H1 (cell line): Measurements from ENCODE around the gene ACACB. TPM values are rescaled to one million over a fixed set of nuclear protein-coding genes. Genes with fewer than 3 reads are reported as not detected.

Experiments
- ASH2L ChIP-seq: fragments of 200-600, 300-600 bp; sonication (generic); IDR thresholded peaks from one replicate; pipeline ENCODE4 v1.7.1; 2017; ENCODE audit warnings: low read length
- CHD7 ChIP-seq: fragments of 300-600 bp; sonication (generic); IDR thresholded peaks from 2 replicates; pipeline ENCODE4 v1.7.1; 2012; ENCODE audit warnings: low read length, moderate library complexity, mild to moderate bottlenecking, inconsistent platforms; ENCODE audit not compliant: insufficient replicate concordance
- CREB1 ChIP-seq: IDR thresholded peaks from 2 replicates; pipeline ENCODE4 v1.6.1; 2012; ENCODE audit warnings: inconsistent platforms
- CTCF ChIP-seq, 3 experiments: IDR thresholded peaks; 1 replicate in 2 of 3; 2 replicates in 1 of 3; pipeline versions ENCODE4 v1.5.1 to v1.6.1; 2011; ENCODE audit warnings: low read length in 3 of 3, mild to moderate bottlenecking in 3 of 3, inconsistent platforms in 2 of 3, low read depth in 1 of 3, moderate library complexity in 1 of 3; ENCODE audit not compliant: insufficient read depth in 1 of 3; ENCODE audit errors: control extremely low read depth in 1 of 3
- EGR1 ChIP-seq: IDR thresholded peaks from 2 replicates; pipeline ENCODE4 v1.6.1; 2011; ENCODE audit warnings: low read depth, low read length, borderline replicate concordance
- NRF1 ChIP-seq: IDR thresholded peaks from 2 replicates; pipeline ENCODE4 v1.6.1; 2011; ENCODE audit warnings: mild to moderate bottlenecking, low read depth, low read length, improper control_type of control experiment
- POLR2A ChIP-seq, 2 experiments: IDR thresholded peaks; 1 replicate in 1 of 2; 2 replicates in 1 of 2; pipeline ENCODE4 v1.6.1; 2011; ENCODE audit warnings: low read depth in 2 of 2, low read length in 2 of 2, mild to moderate bottlenecking in 2 of 2; ENCODE audit errors: control extremely low read depth in 1 of 2
- RAD21 ChIP-seq, 2 experiments: IDR thresholded peaks in 1 of 2; conservative IDR thresholded peaks in 1 of 2; 2 replicates each; pipeline ENCODE4 v1.6.1; 2011; ENCODE audit warnings: low read depth in 2 of 2, low read length in 2 of 2, improper control_type of control experiment in 1 of 2, inconsistent platforms in 1 of 2, mild to moderate bottlenecking in 1 of 2, moderate library complexity in 1 of 2
- SIN3A ChIP-seq, 2 experiments: IDR thresholded peaks in 1 of 2; conservative IDR thresholded peaks in 1 of 2; 2 replicates each; pipeline ENCODE4 v1.6.1; 2011 to 2012; ENCODE audit warnings: low read length in 2 of 2, improper control_type of control experiment in 1 of 2, low read depth in 1 of 2, mild to moderate bottlenecking in 1 of 2
- SIRT6 ChIP-seq: IDR thresholded peaks from one replicate; pipeline ENCODE4 v1.7.1; 2012; ENCODE audit warnings: low read length, inconsistent platforms
- polyA plus RNA-seq, 7 experiments: library from polyadenylated mRNA; depleted of rRNA in 3 of 7; stranded (reverse) in 5 of 7; unstranded in 2 of 7; fragments of >200 nt in 5 of 7; fragments of 200-250 nt in 2 of 7; gene quantifications; 1 replicate in 5 of 7; 2 replicates in 1 of 7; 4 replicates in 1 of 7; pipeline versions ENCODE4 v1.2.1 to v1.2.3, GENCODE V29; 2011 to 2013; ENCODE audit warnings: missing spikeins in 2 of 7, mixed read lengths in 2 of 7
- total RNA-seq: library from RNA; stranded (reverse); fragmentation: NEBNext Ultra II Directional; extraction: Animal tissue kit (Norgen Biotek cat#: 25700); gene quantifications from 2 replicates; pipeline ENCODE4 v1.2.1, GENCODE V29; 2021

ACACB gene
- total and polyA plus RNA-seq, 2 of the 8 experiments (the other 6 are each of a cell fraction or from before 2014, with no cell fraction given) = 5.8 to 15.3 TPM

- TF ChIP-seq CHD7 (no peak), RAD21 (IDR thresholded peaks at IDR 0.05 in 1 of 2, conservative IDR thresholded peaks at IDR 0.05 in 1 of 2; ENCODE audit: low read depth in 2 of 2, low read length in 2 of 2) (no peak), EGR1 (no peak), POLR2A (IDR thresholded peaks at IDR 0.05; ENCODE audit: control extremely low read depth in 1 of 2, low read depth in 2 of 2, low read length in 2 of 2) (no peak), CTCF (IDR thresholded peaks at IDR 0.05; ENCODE audit: control extremely low read depth in 1 of 3, insufficient read depth in 1 of 3, low read depth in 1 of 3, low read length in 3 of 3) (no peak), SIN3A (conservative IDR thresholded peaks at IDR 0.05 in 1 of 2, IDR thresholded peaks at IDR 0.05 in 1 of 2; ENCODE audit: low read depth in 1 of 2, low read length in 2 of 2) (no peak), CREB1 (no peak), ASH2L (no peak), NRF1 (no peak), SIRT6 (no peak)
Measured at GRCh38 chr12:109166371-109166770, 50.0 kb downstream of the ACACB start (continued).
